H1 (cell line): ENCODE results near the gene ELMO1. TPM values are rescaled to one million over a fixed set of nuclear protein-coding genes. Genes with fewer than 3 reads are reported as not detected.

Experiments
- CHD7 ChIP-seq: fragments of 300-600 bp; sonication (generic); IDR thresholded peaks from 2 replicates; pipeline ENCODE4 v1.7.1; 2012; ENCODE audit warnings: low read length, moderate library complexity, mild to moderate bottlenecking, inconsistent platforms; ENCODE audit not compliant: insufficient replicate concordance
- TCF12 ChIP-seq: IDR thresholded peaks from 2 replicates; pipeline ENCODE4 v1.6.1; 2011; ENCODE audit warnings: low read depth, mild to moderate bottlenecking, low read length
- polyA plus RNA-seq, 7 experiments: library from polyadenylated mRNA; depleted of rRNA in 3 of 7; stranded (reverse) in 5 of 7; unstranded in 2 of 7; fragments of >200 nt in 5 of 7; fragments of 200-250 nt in 2 of 7; gene quantifications; 1 replicate in 5 of 7; 2 replicates in 1 of 7; 4 replicates in 1 of 7; pipeline versions ENCODE4 v1.2.1 to v1.2.3, GENCODE V29; 2011 to 2013; ENCODE audit warnings: missing spikeins in 2 of 7, mixed read lengths in 2 of 7
- total RNA-seq: library from RNA; stranded (reverse); fragmentation: NEBNext Ultra II Directional; extraction: Animal tissue kit (Norgen Biotek cat#: 25700); gene quantifications from 2 replicates; pipeline ENCODE4 v1.2.1, GENCODE V29; 2021

The ELMO1 gene
- total and polyA plus RNA-seq, 2 of the 8 experiments (the other 6 are each of a cell fraction or from before 2014, with no cell fraction given): 18.4 to 21.0 TPM

DNA sequence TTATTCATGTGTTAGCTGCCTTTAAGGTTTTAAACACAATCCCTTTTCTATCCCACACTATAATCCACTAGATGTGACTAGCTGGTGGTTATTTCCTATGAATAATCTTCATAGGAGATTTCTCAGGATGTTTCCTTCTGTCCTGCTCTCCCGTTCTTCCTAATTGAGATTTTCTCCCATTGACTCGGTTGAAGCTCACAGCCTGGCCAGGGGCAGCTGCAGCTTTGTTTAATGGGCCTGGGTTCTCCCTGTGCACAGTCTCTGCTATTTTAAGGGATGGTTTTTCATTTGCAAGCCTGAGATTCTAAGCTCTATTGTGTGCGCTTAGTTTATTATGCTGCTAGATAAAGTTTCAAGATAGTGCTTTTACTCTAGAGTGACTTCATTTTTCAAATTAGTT is 441.0 kb downstream of the ELMO1 start (continued):
- TF ChIP-seq CHD7 (no peak), TCF12 (no peak)
